NCI-H524 treated with DMSO at 0.1 percent for 48 hours (cell line): Measurements from ENCODE around the gene FXYD6.

ENCODE experiments used
- DNase-seq: peaks from one replicate; lab custom pipeline; 2025; lab: John Stamatoyannopoulos, UW

The FXYD6 gene

DNA sequence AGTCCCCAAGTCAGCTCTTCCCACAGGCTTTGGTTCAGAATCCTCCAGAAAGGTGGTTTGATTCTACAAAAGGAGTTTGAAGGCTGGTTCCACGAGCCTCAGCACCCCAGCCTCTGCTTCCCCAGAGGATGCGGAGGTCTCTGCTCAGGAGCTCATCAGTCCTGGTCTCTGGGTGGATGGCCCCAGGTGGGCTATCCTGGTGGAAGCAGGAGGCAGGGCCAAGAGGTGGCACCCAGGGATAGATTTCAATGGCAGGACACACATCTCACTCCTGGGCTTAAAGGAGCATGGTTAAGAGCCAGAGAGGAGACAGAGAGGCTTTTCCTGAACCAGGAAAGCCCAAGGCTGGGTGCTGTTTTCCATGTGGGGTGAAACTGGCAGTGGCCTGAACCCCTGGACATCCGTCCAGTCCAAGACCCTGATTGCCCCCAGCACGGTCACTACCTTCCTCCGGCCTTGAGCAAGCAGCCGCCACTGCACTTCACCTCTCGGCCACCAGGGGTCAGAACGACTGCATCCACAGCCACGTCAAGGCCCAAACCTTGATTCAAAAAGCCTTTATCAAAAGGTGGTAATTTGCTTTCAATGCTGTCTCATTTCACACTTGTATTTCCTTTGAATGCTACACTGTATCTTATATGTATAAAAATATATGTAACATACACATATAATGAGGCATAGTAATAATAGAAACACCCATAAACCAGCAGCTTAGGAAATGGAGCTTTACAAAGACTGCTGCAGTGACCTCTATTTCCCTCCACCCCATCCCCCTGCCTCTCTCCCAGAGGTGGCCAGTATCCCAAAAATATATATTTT, 32.6 kb downstream of the FXYD6 start:
- no peak for DNase-seq

DNA sequence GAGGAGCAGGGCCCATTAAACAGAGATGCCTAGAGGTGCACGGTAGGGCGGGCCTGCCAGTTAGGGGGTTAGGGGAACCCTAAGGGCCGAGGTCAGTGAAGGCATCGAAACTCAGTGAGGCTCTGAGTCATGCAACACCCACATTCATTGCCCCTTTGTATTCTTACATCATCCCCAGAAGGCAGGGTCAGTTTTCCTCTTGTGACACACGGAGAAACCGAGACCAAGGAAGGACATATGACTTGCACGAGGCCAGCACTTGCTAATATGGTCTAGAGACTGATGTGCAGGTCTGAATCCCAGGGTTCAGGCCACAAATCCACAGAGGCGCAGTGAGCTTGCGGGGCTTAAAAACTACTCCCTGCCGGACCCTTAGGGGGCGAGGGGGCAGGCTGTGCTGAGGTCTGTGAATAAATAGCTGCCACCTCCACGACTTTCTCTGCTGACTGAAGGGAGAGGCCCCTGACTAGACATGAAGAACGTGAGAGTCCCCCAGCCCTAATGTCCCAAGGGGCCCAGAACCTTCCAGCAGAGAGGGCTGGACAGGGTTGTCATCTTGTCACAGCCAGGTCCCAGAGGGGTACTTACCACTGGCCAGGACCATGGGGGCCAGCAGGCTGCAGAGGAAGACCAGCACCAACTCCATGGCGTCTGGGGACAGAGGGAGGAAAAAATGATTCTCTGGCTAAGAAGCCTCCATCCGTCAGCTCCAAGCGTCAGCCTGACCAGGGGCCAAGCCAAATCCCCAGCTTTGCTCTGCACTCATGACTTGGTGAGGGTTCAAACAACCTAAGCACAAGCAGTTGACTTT, 34.1 kb downstream of the FXYD6 start:
- DNase-seq = no peak

DNA sequence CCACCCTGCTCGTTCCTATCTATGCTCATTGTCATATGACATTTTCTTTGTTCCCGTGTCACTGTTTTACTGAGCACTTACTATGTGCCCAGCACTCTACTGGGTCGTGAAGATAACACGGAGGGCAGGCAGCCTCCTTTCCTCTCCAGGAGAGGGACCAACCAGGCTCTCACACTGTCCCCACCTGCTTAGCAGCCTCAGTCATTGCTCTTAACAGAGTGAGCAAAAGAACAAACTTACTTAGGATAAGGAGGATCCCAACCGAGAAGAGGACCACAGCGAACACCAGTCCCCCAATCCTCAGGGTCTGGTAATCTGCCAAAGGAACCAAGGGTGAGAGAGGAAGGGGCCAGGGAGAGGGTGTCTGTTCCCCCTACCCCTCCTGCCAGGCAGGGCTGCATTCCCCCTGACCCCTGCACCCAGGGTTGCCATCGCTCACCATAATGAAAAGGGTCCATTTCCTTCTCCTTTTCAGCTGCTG, 34.9 kb downstream of the FXYD6 start:
- no peak for DNase-seq

DNA sequence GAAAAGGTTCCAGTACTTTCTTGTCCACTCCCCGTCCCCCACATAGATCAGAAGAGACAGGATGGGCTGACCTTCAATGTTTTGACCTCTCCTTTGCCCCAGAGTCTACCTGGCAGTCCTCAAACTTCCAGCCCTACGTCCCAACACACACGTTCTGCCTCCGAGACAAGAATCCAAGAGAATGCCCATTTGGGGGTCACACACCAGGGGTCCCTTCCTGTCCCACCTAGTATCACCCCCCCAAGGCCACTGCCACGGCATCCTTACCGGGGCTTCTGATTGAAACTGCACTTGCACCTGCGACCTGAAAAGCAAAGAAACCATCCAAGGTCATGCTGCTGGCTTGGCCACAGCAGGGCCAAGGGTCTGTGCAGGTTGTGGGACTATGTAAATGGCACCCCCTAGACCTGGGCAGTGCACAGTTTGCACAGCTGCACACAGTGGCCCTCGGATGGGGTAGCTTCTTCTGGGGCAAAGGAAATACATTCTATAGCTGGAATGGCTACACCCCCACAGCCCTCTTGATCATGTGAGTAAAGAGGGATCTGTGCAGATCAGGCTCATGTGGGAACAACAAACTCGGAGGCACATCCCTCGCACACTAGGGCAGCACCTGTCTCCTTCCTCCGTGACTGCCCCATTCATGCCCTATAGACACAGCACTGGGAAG, 35.4 kb downstream of the FXYD6 start:
- no peak for DNase-seq

DNA sequence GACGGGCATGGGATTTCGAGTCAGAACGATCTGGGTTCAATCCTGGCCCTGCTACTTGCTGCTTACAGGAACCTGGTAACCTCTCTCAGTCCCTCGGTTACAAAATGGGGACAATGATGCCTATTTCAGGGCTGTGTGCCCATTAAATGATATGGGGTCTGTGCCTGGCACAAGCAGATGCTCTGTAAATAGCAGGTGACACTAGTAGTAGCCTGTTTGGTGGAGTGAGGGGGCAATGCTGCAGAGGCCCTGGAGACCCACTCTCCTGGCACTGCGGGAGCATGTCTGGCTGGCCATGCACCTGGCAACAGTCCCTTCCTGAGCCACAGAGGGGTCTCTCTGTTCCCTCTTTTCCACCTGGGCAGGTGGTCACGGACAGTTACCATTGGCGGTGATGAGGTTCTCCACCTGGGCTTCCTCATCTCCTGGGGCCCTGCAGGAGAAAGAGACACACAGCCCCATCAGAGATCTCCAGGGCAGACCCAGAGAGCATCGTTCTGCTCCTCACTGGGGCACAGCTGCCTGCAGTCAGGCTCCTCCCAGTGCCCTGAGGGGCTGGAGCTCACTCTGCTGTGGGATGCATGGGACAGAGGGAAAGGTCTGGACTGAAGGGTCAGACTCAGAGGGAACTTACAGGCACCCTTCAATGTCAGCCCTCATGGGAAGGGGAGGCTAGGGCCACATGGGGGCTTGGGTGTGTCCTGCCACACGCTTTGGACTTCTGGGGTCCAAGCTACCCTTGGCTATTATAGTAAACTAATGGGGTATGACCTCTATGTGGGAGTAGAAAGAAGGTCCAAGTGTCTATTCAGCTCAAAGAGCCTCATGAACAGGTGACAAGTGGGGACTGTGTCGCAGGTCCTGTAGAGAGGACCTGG, 36.3 kb downstream of the FXYD6 start:
- DNase-seq = no peak

DNA sequence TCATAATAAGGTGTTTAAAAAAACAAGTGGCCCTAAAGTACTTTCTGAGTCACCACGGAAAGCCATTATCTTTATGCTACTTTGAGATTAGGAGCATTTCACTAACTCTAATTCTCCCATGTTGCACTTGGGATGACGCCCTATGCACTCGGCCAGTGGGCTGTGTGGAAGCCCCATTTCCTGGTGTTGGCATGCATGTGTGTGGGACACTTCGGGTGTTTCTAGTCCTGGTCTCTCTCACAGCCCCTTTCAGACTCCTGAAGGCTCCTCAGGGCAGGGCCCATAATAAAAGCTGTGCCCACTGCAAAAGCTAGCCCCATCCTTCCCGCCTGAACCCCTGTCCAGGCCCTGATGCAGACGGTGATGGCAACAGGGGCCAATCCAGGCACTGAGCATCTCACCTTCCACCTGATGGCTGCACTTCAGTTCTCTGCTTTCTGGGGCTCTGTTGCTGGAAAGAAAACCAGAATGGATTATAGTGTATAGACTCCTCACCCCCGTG, 37.0 kb downstream of the FXYD6 start:
- DNase-seq = no peak

DNA sequence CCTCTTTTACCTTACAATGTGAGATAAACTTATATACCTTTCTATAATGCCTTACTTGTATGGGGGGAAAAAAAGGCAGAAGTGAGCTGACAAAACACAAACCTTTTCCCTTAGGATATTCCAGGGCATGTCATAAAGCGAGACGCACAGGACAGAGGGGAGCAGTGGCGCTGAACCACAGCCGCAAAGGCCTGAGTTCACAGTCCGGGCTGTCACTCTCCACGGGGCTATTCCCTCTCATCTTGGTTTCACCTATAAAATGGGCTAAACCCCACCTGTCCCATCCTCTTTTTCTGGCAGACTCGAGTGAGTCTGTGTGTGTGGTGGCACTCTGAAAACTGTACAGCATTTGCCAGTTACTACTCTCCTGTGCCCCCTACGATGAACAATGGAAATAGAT, 37.6 kb downstream of the FXYD6 start:
- no peak for DNase-seq

DNA sequence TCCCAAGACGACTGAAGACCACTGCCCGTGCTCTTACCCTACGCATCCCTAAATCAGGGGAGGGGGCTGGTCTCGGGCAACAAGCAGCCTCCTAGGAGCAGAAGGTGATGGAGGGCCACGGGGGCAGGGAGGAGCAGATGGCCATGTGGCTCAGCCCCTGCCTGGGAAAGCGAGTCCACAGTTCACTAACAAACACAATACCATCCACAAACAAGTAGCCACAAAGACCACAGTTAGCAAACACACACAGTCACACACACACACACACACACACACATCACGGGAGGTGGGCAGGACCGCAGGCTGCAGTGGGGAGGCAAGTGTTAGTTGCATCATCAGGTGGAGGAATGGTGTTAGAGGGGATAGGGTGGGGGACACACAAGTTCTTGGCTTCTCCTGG, 38.7 kb downstream of the FXYD6 start:
- no peak for DNase-seq

DNA sequence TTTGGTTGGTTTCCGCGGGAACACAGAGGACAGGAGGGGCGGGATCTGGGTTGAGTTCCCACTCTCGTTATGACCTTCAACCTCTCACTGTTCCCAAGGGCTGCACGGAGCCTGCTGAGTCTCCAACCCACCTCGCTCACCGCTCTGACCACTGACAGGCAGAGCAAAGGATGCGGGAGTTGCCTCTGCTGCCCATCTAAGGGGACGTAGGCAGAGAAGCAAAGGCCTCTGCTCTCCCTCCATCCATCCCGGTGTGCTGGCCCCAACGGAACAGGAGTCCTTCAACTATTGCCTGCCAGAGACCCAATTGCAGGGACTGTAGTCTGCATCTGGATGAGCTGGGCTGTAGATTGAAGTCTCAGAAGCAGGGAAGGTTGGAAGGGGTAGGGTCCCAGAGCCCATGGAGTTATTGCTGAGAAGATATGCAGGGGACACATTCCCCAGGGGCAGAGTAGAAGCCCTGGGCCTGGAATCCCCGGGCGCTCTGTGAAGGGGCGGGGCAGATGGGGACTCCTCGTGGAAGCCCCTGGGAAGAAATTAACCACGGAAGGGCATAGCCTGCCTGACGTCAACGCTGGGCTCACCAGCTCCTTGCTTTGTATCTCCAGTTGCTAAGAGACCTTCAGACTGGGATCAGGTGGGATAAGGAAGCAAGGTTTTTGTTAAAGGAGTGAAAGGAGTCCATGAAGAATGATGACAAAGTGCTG, 39.2 kb downstream of the FXYD6 start:
- no peak for DNase-seq

DNA sequence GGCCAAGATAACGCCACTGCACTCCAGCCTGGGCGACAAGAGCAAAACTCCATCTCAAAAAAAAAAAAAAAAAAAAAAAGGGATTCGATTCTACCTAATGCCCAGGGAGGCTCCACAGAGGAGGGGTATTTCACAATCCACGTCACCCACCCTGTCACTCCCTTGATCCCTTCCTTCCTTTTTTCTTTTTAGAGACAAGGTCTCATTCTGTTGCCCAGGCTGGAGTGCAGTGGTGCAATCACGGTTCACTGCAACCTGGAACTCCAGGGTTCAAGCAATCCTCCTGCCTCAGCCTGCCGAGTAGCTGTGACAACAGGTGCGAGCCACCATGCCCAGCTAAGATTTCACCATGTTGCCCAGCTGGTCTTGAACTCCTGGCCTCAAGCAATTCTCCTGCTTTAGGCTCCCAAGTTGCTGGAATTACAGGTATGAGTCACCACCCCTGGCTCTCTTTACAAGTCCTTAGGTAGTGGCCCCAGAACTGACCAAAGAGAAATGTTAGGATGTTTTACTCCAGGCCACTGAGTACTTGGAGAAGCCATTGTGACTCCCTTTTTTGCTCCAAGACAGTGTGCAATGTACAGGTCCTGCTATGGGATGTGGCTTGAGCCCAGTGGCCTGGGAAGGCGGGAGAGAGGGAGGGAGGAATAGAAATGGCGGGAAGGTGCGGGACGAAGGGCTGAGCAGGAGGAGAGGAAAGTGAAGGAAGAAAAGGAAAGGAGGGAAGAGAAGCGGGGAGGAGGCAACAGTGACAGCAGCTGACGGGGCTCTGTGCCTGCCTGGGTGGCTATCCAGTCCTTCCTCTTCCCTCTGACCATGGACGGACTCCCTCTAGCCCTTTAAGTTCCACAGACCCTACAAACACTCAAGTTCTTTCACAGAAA, 40.1 kb downstream of the FXYD6 start:
- no peak for DNase-seq

DNA sequence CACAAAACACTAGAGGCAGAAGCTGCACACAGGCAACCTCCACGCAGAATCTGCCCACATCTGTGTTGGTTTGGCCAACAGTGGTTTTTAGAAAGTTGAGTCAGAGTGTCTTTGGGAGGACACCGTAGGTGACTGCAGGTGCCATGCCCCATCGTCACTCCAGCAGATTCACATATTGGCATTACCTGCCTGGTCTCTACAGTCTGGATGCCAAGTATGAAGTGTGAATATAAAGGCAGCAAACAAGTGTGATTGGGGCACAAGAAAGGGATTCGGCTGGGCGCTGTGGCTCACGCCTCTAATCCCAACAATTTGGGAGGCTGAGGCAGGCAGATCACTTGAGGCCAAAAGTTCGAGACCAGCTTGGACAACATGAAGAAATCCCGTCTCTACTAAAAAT, 40.9 kb downstream of the FXYD6 start:
- DNase-seq = no peak

DNA sequence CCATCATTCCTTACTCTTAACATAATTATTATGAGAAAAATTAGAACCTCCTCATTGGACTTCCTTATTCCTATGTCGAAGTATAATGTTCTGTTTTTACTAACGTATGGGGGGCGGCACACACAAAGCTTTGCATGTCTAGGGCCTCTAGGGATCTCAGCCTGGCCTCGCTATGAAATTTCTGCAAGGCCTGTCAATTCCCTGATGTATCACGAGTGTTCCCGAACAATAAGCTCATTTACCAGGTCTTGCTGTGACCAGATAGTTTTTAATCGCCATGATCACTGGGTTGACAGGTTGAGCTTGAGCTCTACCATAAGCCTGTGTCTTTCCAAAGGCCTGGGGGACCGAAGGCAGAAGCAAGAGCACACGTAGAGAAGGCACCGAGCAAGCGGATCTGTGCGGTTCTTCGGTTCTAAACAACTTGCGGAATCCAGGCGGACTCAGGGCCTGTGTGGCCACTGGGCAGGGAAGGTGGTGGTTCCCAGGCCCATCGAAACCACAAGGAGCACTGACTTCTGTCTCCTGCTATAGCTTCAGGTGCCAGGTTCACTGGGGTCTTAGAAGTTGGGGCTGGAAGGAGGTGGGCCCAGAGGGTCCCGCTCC, 41.5 kb downstream of the FXYD6 start:
- no peak for DNase-seq

DNA sequence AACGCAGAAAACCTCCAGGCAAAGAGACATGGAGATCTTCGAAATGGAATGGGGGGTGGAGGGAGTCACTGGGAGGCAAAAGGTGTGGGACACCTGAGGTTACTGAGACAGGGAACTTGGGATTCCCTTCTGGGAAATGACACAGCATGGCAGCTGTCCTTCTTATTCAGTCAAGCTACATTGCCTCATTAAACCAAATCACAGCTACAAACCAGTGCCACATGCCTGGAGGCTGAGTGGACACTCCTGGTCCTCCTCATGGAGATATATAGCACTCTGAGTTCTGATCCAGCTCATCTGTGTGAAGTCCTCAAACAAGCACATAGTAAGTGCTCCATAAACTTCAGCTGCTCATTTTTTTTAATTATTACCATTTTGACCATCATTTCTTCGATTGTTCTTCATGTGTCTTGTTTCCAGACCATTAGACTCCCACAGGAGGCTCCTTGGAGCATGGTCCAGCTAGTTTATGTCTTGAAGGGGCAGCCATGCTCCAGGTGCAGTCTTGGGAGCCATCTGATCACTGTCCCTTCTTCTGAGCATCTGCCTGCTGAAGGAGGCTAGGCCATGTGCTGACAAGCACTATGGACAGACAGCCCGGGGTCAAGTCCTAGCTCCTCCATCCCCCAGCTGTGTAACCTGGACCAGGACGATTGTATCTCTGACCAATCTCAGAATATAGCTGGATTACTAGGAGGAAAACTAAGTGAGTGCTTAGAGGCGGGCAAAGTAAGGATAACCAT, 42.2 kb downstream of the FXYD6 start:
- DNase-seq = no peak

DNA sequence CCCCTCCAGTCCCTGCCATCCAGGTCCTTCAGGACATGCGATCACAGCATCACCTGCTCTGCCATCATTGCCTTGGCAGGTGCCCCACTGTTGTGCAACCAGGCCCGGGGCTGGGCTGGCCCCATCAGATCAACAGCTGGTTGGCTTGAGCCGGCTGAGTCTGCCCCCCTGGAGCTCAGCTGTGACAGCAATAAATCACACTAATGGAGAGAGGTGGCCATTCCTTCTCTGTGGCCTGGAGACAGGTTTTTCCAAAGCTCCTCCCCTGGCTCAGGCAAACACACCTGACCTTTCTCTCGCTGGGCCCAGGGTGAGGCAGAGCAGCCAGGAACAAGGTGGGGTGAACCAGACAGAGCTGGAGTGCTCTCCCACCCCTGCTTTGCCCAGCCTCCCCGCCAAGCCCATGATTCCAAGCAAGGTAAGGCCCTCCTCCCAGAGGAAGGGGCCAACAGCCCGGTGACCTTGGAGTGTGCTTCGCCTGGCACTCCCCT, 43.0 kb downstream of the FXYD6 start:
- no peak for DNase-seq

DNA sequence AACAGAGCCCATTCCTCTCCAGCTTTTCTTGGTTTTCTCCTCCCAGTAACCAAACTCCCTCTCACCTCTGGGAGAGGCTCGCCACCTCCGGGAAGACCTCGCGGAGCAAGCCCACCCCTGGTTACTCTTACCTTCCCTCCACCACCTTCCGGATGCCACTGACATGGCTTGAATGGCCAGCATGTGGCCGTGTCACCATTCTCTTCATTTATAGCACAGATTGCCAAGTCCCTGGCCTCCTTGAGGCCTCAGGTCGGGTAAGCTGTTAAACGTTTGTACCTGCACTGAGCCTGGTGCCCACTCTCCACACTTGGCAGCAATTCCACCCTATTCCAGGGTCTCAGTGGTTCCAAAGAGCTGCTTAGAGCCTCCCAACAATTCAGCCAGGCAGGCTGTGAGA, 43.9 kb downstream of the FXYD6 start:
- DNase-seq = no peak

DNA sequence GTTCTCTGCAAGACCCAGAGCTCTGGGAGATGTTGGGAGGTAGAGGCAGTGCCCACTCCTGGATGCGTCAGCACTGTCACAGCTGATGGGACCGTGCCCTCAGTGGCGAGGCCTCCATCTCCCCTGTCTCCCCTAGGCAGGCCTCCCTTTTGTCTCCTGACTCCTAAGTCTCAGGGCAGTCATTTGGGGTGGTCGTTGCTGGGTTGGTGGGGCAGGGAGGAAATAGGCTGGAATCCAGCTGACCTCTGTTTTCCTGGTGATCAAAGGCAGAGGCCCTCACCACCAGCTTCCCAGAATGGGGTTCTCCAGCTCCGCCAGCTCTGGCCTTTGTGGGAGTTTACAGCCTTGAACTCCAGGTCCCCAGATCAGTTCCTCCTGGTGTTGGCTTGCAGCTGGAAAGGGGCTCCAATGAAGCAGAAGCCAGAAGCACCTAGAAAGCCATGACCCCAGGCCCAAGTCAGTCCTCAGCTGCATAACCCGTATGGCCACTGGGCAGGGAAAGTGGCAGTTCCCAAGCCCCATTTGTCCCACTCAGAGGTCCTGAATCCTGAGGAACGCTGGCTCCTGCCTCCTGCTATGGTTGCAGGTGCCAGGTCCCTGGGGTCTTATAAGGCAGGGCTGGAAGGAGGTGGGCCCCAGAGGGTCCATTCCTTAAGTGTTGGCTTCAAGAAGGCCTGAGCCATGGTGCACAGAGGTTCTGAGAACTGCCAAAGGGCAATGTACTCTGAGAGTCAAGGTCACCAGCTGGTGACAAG, 44.6 kb downstream of the FXYD6 start:
- no peak for DNase-seq

DNA sequence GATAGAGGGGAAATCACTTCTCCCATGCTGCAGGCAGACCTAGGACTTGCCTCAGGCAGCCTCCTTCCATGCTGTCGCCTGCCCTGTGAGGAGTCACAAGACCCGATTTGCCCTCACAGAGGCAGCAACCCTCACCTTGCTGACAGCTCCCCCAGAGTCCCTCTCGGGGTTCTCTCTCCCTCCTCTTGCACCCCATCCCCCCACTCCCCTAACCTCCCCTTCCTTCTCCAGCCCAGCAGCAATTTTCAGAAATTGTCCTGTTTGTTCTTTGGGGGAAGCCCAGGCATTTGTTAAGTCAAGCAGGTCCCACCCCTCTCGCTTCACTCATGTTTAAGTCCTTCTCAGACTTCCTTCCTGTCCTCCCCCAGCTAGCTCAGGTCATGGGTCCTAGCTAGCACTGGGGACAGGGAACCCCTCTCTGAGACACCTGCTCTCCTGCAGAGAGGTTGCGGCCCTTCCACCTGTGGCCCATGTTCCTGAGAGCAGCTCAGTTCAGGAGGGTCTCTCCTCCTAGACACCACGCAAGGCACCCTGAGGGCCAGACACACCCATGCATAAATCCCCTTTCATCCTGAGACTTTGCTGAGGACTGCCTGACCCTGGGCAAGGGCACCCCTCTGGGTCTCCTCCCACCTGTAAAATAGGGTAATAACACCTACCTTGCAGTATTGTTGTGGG, 45.6 kb downstream of the FXYD6 start:
- no peak for DNase-seq
